Calu3 (cell line): ENCODE measurements around the gene ABCA7. TPM values are rescaled to one million over a fixed set of nuclear protein-coding genes. Genes with fewer than 3 reads are reported as not detected.

Experiments used
- BruUV-seq: library from RNA; stranded (reverse); fragments of 400-500 nt; replicated peaks from 2 replicates; lab custom pipeline; 2021; lab: Mats Ljungman, UMichigan
- CTCF ChIA-PET: fragments of 300-600 bp; sonication (Branson Sonifier 250); formaldehyde crosslinking; loops from one replicate; lab custom pipeline; 2022; ENCODE audit warnings: antibody characterized with exemption; lab: Charles Lee
- DNase-seq: peaks from one replicate; pipeline ENCODE4 v3.0.0; 2022
- H3K27ac Mint-ChIP-seq: one replicate; pipeline ENCODE4 v1.8.0; 2022; ENCODE audit warnings: mixed read lengths; ENCODE audit not compliant: unreplicated experiment
- H3K27me3 Mint-ChIP-seq: one replicate; pipeline ENCODE4 v1.8.0; 2022; ENCODE audit warnings: mixed read lengths; ENCODE audit not compliant: unreplicated experiment
- H3K36me3 Mint-ChIP-seq: one replicate; pipeline ENCODE4 v1.8.0; 2022; ENCODE audit warnings: mild to moderate bottlenecking, moderate library complexity, mixed read lengths; ENCODE audit not compliant: insufficient read depth, unreplicated experiment
- H3K4me1 Mint-ChIP-seq: one replicate; pipeline ENCODE4 v1.8.0; 2022; ENCODE audit warnings: mild to moderate bottlenecking, low read depth, mixed read lengths; ENCODE audit not compliant: unreplicated experiment
- H3K4me3 Mint-ChIP-seq: one replicate; pipeline ENCODE4 v1.8.0; 2022; ENCODE audit warnings: mild to moderate bottlenecking, low read depth, moderate library complexity, mixed read lengths; ENCODE audit not compliant: unreplicated experiment
- H3K9me3 Mint-ChIP-seq: one replicate; pipeline ENCODE4 v1.8.0; 2022; ENCODE audit warnings: low read depth, mixed read lengths; ENCODE audit not compliant: unreplicated experiment
- intact Hi-C: fragments of 100-400 bp; cut with micrococcal nuclease; formaldehyde crosslinking; loops from one replicate; pipeline ENCODE4 v1.10.0; 2022; ENCODE audit not compliant: unreplicated experiment
- total RNA-seq: library from RNA; stranded (reverse); gene quantifications from 2 replicates; pipeline ENCODE4 v1.2.3, GENCODE V29; 2022
- TF ChIP-seq, protein P1 (sequence below): fragments of 200-600 bp; IDR thresholded peaks from one replicate; pipeline ENCODE4 v1.8.0; 2022; ENCODE audit warnings: antibody characterized with exemption; ENCODE audit not compliant: unreplicated experiment

The ABCA7 gene
- total RNA-seq, 1 experiment from 2014 or later, result 22.7 TPM

DNA sequence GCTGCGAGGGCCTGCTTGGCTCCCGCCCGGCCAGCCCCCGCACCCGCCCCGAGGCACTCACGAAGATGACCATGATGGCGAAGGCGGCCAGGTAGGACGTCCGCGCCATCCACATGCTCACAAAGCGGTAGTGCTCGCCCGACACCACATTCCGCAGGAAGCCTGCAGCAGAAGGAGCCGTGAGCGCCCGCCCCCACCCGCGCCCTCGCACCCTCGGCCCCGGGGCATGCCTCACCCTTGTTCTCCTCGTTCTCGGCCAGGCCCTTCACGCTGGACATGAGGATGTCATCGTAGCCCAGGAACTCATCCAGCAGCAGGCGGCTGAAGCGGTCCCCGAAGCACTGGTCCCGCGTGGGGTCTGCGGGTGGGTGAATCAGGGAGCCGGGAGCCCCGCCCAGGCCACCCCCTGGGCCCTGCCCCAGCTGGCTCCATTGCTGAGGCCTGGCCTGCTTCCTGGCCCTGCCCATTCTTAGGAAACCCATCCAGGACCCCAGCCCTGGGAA lies 28.0 kb upstream of the ABCA7 start:
- CTCF ChIA-PET, result no interaction called here
- Mint-ChIP-seq H3K36me3 (peaks cover 30% of the 10 kb centered on the region), H3K4me1 (peaks cover 6% of the 10 kb centered on the region), H3K27ac (no peak overlapping the region), H3K9me3 (no peaks in the 10 kb centered on the region), H3K4me3 (no peak overlapping the region), H3K27me3 (no peaks in the 10 kb centered on the region)
- no peak for DNase-seq
- TF ChIP-seq, protein P1, sequence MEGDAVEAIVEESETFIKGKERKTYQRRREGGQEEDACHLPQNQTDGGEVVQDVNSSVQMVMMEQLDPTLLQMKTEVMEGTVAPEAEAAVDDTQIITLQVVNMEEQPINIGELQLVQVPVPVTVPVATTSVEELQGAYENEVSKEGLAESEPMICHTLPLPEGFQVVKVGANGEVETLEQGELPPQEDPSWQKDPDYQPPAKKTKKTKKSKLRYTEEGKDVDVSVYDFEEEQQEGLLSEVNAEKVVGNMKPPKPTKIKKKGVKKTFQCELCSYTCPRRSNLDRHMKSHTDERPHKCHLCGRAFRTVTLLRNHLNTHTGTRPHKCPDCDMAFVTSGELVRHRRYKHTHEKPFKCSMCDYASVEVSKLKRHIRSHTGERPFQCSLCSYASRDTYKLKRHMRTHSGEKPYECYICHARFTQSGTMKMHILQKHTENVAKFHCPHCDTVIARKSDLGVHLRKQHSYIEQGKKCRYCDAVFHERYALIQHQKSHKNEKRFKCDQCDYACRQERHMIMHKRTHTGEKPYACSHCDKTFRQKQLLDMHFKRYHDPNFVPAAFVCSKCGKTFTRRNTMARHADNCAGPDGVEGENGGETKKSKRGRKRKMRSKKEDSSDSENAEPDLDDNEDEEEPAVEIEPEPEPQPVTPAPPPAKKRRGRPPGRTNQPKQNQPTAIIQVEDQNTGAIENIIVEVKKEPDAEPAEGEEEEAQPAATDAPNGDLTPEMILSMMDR, result no peak
- BruUV-seq, result no TSS peak
- intact Hi-C loops, result no loop called here

- TF ChIP-seq, protein P1, result no peak
- CTCF ChIA-PET, result no interaction called here
- H3K27me3 Mint-ChIP-seq, result no peaks in the 10 kb centered on the region
- no peak overlapping the region for H3K27ac Mint-ChIP-seq
- intact Hi-C loops, result no loop called here
- no peak overlapping the region for H3K4me3 Mint-ChIP-seq
- BruUV-seq, result no TSS peak
- H3K36me3 Mint-ChIP-seq, result peaks cover 30% of the 10 kb centered on the region
- peaks cover 10% of the 10 kb centered on the region for H3K4me1 Mint-ChIP-seq
- no peak for DNase-seq
- no peaks in the 10 kb centered on the region for H3K9me3 Mint-ChIP-seq
Observed at GRCh38 chr19:1012334-1012733, 27.6 kb upstream of the ABCA7 start.

GRCh38 chr19:1013218-1013617 lies 26.7 kb upstream of the ABCA7 start:
- BruUV-seq, result no TSS peak

DNA sequence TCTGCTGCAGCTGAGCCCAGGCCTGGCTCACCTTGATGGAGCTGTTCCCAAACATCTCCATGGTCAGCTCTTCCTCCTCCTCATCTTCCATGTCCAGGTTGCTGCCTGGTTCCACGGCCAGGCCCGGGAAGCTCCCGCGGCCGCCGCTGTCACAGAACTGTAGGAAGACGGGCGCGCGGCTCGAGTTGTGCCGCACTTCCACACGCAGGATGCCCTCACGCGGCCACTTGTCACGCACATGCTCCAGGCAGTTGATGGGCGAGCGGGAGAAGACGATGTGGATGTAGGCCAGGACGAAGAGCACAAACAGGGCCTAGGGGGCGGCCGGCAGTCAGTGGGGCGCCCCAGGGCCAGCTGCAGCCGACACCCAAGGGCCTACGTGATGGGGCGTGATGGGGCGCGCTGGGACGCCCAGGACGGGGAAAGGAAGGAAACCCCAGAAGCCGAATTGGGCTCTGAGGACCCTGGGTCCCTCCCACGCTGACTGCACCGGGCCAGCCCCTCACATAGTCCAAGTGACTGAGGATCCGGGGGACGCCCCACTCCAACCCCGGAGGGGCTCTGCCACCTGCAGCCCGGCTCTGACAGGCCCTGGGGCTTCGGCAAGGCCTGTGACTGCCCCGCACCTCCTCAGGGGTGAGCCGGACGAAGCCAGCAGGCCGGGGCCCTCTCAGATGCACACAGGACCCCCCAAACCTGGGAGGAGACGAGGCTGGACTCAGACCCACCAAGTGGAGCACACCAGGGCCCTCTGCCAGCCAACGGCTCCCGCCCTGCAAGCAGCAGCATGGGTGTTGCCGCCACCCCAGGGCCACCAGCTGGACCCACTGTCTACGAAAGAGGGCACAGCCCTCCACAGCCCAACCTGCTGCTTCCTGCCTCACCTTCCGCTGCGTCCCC lies 25.5 kb upstream of the ABCA7 start:
- Mint-ChIP-seq H3K4me1 (peaks cover 20% of the 10 kb centered on the region), H3K9me3 (no peaks in the 10 kb centered on the region), H3K27me3 (no peaks in the 10 kb centered on the region), H3K27ac (no peak overlapping the region), H3K36me3 (peaks cover 40% of the 10 kb centered on the region), H3K4me3 (no peak overlapping the region)
- no peak for DNase-seq
- CTCF ChIA-PET, result no interaction called here
- TF ChIP-seq, protein P1, result no peak
- intact Hi-C loops, result no loop called here
- BruUV-seq, result no TSS peak

More at GRCh38 chr19:1013218-1013617, 26.7 kb upstream of the ABCA7 start:
- Mint-ChIP-seq H3K36me3 (peaks cover 33% of the 10 kb centered on the region), H3K4me3 (no peak overlapping the region), H3K27ac (no peak overlapping the region), H3K27me3 (no peaks in the 10 kb centered on the region), H3K9me3 (no peaks in the 10 kb centered on the region), H3K4me1 (peaks cover 19% of the 10 kb centered on the region)
- intact Hi-C loops, result no loop called here
- no peak for DNase-seq
- CTCF ChIA-PET, result no interaction called here
- TF ChIP-seq, protein P1, result no peak
